GM06990 (cell line): ENCODE results near the gene MAOB.

Experiments used
- DNase-seq: peaks from one replicate; pipeline ENCODE4 v3.0.0-alpha.2; 2011; ENCODE audit not compliant: insufficient read length; ENCODE audit errors: extremely low read depth
- H3K27me3 ChIP-seq: replicated peaks from 2 replicates; pipeline ENCODE4 v1.6.0; 2011; ENCODE audit warnings: low read length; ENCODE audit not compliant: control insufficient read depth, insufficient read depth
- H3K36me3 ChIP-seq: 2 replicates; pipeline ENCODE4 v1.5.1; 2011; ENCODE audit warnings: low read length; ENCODE audit not compliant: control insufficient read depth, insufficient read depth
- H3K4me3 ChIP-seq: replicated peaks from 2 replicates; pipeline ENCODE4 v1.5.1; 2011; ENCODE audit warnings: low read depth, mild to moderate bottlenecking, control low read depth, low read length
- CTCF ChIP-seq: IDR thresholded peaks from 2 replicates; pipeline ENCODE4 v1.5.1; 2011; ENCODE audit warnings: low read length, control low read depth, mild to moderate bottlenecking, inconsistent platforms; ENCODE audit not compliant: insufficient read depth, poor library complexity, severe bottlenecking

MAOB gene

GRCh38 chrX:43860646-43861370 lies 21.4 kb downstream of the MAOB start:
- Histone ChIP-seq H3K27me3 (no peaks in the 10 kb centered on the region), H3K36me3 (no peaks in the 10 kb centered on the region), H3K4me3 (no peak overlapping the region)
- no peak for DNase-seq
- no peak for TF ChIP-seq CTCF

- TF ChIP-seq CTCF = no peak
- Histone ChIP-seq H3K36me3 (no peaks in the 10 kb centered on the region), H3K4me3 (no peak overlapping the region), H3K27me3 (no peaks in the 10 kb centered on the region)
- DNase-seq = no peak
These were observed 28.9 kb downstream of the MAOB start for GRCh38 chrX:43853225-43853828.

GRCh38 chrX:43850629-43851028 lies 31.6 kb downstream of the MAOB start:
- DNase-seq = no peak
- H3K4me3 ChIP-seq = no peak overlapping the region
- no peaks in the 10 kb centered on the region for H3K27me3 ChIP-seq
- no peaks in the 10 kb centered on the region for H3K36me3 ChIP-seq
- no peak for TF ChIP-seq CTCF

GRCh38 chrX:43849173-43849572 lies 33.1 kb downstream of the MAOB start:
- no peak for DNase-seq
- no peak for TF ChIP-seq CTCF
- Histone ChIP-seq H3K27me3 (no peaks in the 10 kb centered on the region), H3K4me3 (no peak overlapping the region), H3K36me3 (no peaks in the 10 kb centered on the region)

- no peak for TF ChIP-seq CTCF
- Histone ChIP-seq H3K27me3 (no peaks in the 10 kb centered on the region), H3K36me3 (no peaks in the 10 kb centered on the region), H3K4me3 (no peak overlapping the region)
- no peak for DNase-seq
These were observed 34.9 kb downstream of the MAOB start for GRCh38 chrX:43847352-43847751.
